IMR-90 (cell line): ENCODE data around the gene SLC7A9. TPM values are rescaled to one million over a fixed set of nuclear protein-coding genes. Genes with fewer than 3 reads are reported as not detected.

Experiments used
- ATAC-seq: fragments of 200-7000 bp; cut with Tn5 transposase; 2 replicates; pipeline ENCODE4 v1.9.1; 2020; ENCODE audit warnings: low read depth, mild to moderate bottlenecking, moderate library complexity
- BruUV-seq: library from RNA; stranded (reverse); fragments of 400-500 nt; replicated peaks from 2 replicates; lab custom pipeline; 2021; lab: Mats Ljungman, UMichigan
- CTCF ChIA-PET: fragments of 300-600 bp; formaldehyde crosslinking; extraction: SDS; loops from one replicate; lab custom pipeline; 2021; ENCODE audit warnings: antibody characterized with exemption; lab: Yijun Ruan, JAX
- POLR2A ChIA-PET: fragments of 300-600 bp; sonication (Branson Sonifier 250); formaldehyde crosslinking; loops from one replicate; lab custom pipeline; 2022; ENCODE audit warnings: antibody characterized with exemption; ENCODE audit not compliant: unreplicated experiment; lab: Charles Lee
- DNase-seq: peaks from one replicate; pipeline ENCODE4 v3.0.0; 2013
- H2AFZ ChIP-seq: replicated peaks from 2 replicates; pipeline ENCODE3; 2013; ENCODE audit warnings: low read length, mild to moderate bottlenecking; ENCODE audit not compliant: poor library complexity
- H2AK5ac ChIP-seq: 2 replicates; pipeline ENCODE4 v1.6.1; 2013; ENCODE audit warnings: low read depth, low read length, inconsistent platforms
- H2AK9ac ChIP-seq: replicated peaks from 2 replicates; pipeline ENCODE3; 2013; ENCODE audit warnings: mild to moderate bottlenecking, low read depth, low read length, moderate library complexity; ENCODE audit not compliant: poor library complexity
- H2BK120ac ChIP-seq: 2 replicates; pipeline ENCODE4 v1.6.1; 2013; ENCODE audit warnings: low read depth, low read length, inconsistent platforms
- H2BK15ac ChIP-seq: 3 replicates; pipeline ENCODE4 v1.6.1; 2013; ENCODE audit warnings: low read depth, low read length, inconsistent platforms
- H2BK20ac ChIP-seq: 2 replicates; pipeline ENCODE4 v1.6.1; 2013; ENCODE audit warnings: low read depth, mild to moderate bottlenecking, inconsistent platforms, low read length, moderate library complexity
- H2BK5ac ChIP-seq: 2 replicates; pipeline ENCODE4 v1.6.1; 2013; ENCODE audit warnings: mild to moderate bottlenecking, low read depth, low read length, inconsistent platforms; ENCODE audit not compliant: poor library complexity, severe bottlenecking
- H3K14ac ChIP-seq: replicated peaks from 2 replicates; pipeline ENCODE4 v1.6.1; 2013; ENCODE audit warnings: low read depth, low read length, inconsistent platforms
- H3K18ac ChIP-seq: 2 replicates; pipeline ENCODE4 v1.6.1; 2013; ENCODE audit warnings: low read depth, low read length, control low read depth
- H3K23ac ChIP-seq: 2 replicates; pipeline ENCODE4 v1.6.1; 2013; ENCODE audit warnings: low read depth, low read length, inconsistent platforms
- H3K27ac ChIP-seq: 2 replicates; pipeline ENCODE4 v1.5.1; 2013; ENCODE audit warnings: mild to moderate bottlenecking, control low read depth, low read length; ENCODE audit not compliant: insufficient read depth
- H3K27me3 ChIP-seq: 2 replicates; pipeline ENCODE4 v1.6.1; 2013; ENCODE audit warnings: low read length; ENCODE audit not compliant: control insufficient read depth, insufficient read depth
- H3K36me3 ChIP-seq: 2 replicates; pipeline ENCODE4 v1.6.1; 2013; ENCODE audit warnings: low read length, mixed read lengths; ENCODE audit not compliant: control insufficient read depth, insufficient read depth
- H3K4ac ChIP-seq: 2 replicates; pipeline ENCODE4 v1.6.1; 2013; ENCODE audit warnings: low read depth, low read length, inconsistent platforms
- H3K4me1 ChIP-seq: 2 replicates; pipeline ENCODE4 v1.6.1; 2013; ENCODE audit warnings: low read length, mixed read lengths; ENCODE audit not compliant: control insufficient read depth, insufficient read depth
- H3K4me2 ChIP-seq: 2 replicates; pipeline ENCODE4 v1.6.1; 2013; ENCODE audit warnings: low read depth, mild to moderate bottlenecking, control low read depth, low read length, moderate library complexity
- H3K4me3 ChIP-seq: 2 replicates; pipeline ENCODE4 v1.5.1; 2013; ENCODE audit warnings: low read depth, mild to moderate bottlenecking, control low read depth, low read length, moderate library complexity; ENCODE audit not compliant: insufficient read depth
- H3K56ac ChIP-seq: 2 replicates; pipeline ENCODE4 v1.6.1; 2013; ENCODE audit warnings: low read length, inconsistent platforms; ENCODE audit not compliant: insufficient read depth; ENCODE audit errors: extremely low read depth
- H3K79me1 ChIP-seq, 2 experiments: 2 replicates each; pipeline ENCODE4 v1.6.1; 2013; ENCODE audit warnings: low read length in 2 of 2, inconsistent platforms in 1 of 2, low read depth in 1 of 2
- H3K9ac ChIP-seq: 2 replicates; pipeline ENCODE4 v1.6.1; 2013; ENCODE audit warnings: low read depth, low read length, control low read depth
- H3K9me1 ChIP-seq: 2 replicates; pipeline ENCODE4 v1.6.1; 2013; ENCODE audit warnings: low read length, inconsistent platforms; ENCODE audit not compliant: insufficient read depth
- H3K9me3 ChIP-seq: 2 replicates; pipeline ENCODE4 v1.6.1; 2013; ENCODE audit warnings: low read length; ENCODE audit not compliant: control insufficient read depth, insufficient read depth
- H4K20me1 ChIP-seq: 2 replicates; pipeline ENCODE4 v1.6.1; 2013; ENCODE audit warnings: low read length, inconsistent platforms; ENCODE audit not compliant: insufficient read depth
- H4K5ac ChIP-seq: 2 replicates; pipeline ENCODE4 v1.6.1; 2013; ENCODE audit warnings: mild to moderate bottlenecking, low read depth, low read length, control low read depth
- H4K8ac ChIP-seq, 2 experiments: 2 replicates each; pipeline ENCODE4 v1.6.1; 2013; ENCODE audit warnings: low read depth in 2 of 2, low read length in 2 of 2, control low read depth in 1 of 2, inconsistent platforms in 1 of 2
- H4K91ac ChIP-seq: 2 replicates; pipeline ENCODE4 v1.6.1; 2013; ENCODE audit warnings: low read depth, low read length, inconsistent platforms; ENCODE audit not compliant: insufficient read depth
- BHLHE40 ChIP-seq: fragments of 150-350 bp; IDR thresholded peaks from 2 replicates; pipeline ENCODE4 v1.6.1; 2016; ENCODE audit warnings: mild to moderate bottlenecking, low read depth, low read length
- CEBPB ChIP-seq: IDR thresholded peaks from 2 replicates; pipeline ENCODE4 v1.6.1; 2012; ENCODE audit warnings: low read depth, low read length, improper control_type of control experiment
- CTCF ChIP-seq: conservative IDR thresholded peaks from 2 replicates; pipeline ENCODE4 v1.5.1; 2012; ENCODE audit warnings: mild to moderate bottlenecking, low read depth, low read length, improper control_type of control experiment
- MXI1 ChIP-seq: IDR thresholded peaks from 2 replicates; pipeline ENCODE4 v1.6.1; 2012; ENCODE audit warnings: low read depth, mild to moderate bottlenecking, low read length, moderate library complexity, borderline replicate concordance
- RAD21 ChIP-seq: IDR thresholded peaks from 2 replicates; pipeline ENCODE4 v1.6.1; 2012; ENCODE audit warnings: low read length, improper control_type of control experiment
- RFX5 ChIP-seq: IDR thresholded peaks from 2 replicates; pipeline ENCODE4 v1.8.0; 2012; ENCODE audit warnings: low read depth, mild to moderate bottlenecking, low read length, moderate library complexity
- WGBS, 2 experiments: methylation state at CpG; one replicate each; pipeline versions ENCODE4 v1.1.5 to v1.1.7; 2013; ENCODE audit warnings: missing lambda C conversion rate in 2 of 2; ENCODE audit not compliant: insufficient read length in 1 of 2; ENCODE audit errors: extremely low coverage in 2 of 2; 5-methylcytosine and 5-hydroxymethylcytosine counted together
- dilution Hi-C: fragments of 300-500 bp; cut with HindIII; formaldehyde crosslinking; loops from one replicate; pipeline ENCODE4 v1.14.3; 2018; ENCODE audit warnings: low sequenced_read_pairs; ENCODE audit not compliant: unreplicated experiment
- in situ Hi-C: fragments of 300-500 bp; cut with MboI; formaldehyde crosslinking; loops from 3 replicates; pipeline ENCODE4 v1.14.3; 2019; ENCODE audit warnings: low sequenced_read_pairs, inconsistent platforms, mixed read lengths
- intact Hi-C: fragments of 100-400 bp; cut with micrococcal nuclease; formaldehyde crosslinking; loops from 2 replicates; pipeline ENCODE4 v1.10.0; 2022
- polyA plus RNA-seq, 3 experiments: library from polyadenylated mRNA; depleted of rRNA; stranded (reverse); fragments of >200 nt; gene quantifications; 2 replicates each; pipeline ENCODE4 v1.2.3, GENCODE V29; 2012; ENCODE audit warnings: low replicate concordance in 1 of 3
- total RNA-seq: library from RNA; depleted of rRNA; stranded (reverse); fragments of >200 nt; gene quantifications from 2 replicates; pipeline ENCODE4 v1.2.3, GENCODE V29; 2012

The SLC7A9 gene
- total and polyA plus RNA-seq, 2 of the 4 experiments (the other 2 are of a cell fraction), result not detected

DNA sequence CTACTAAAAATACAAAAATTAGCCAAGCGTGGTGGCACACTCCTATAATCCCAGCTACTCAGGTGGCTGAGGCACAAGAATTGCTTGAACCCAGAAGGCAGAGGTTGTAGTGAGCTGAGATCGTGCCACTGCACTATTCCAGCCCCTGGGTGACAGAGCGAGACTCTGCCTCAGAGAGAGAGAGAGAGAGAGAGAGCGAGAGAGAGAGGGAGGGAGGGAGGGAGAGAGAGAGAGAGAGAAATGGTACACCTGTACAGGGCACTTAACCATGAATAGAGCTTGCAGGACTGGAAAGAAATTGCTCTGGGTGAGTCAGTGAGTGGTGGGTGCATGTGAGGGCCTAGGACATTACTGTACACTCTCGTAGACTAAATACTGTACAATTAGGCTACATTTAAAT lies 40.5 kb upstream of the SLC7A9 start:
- Histone ChIP-seq H3K14ac (no peak overlapping the region), H4K5ac (no peak overlapping the region), H4K20me1 (no peaks in the 10 kb centered on the region), H2BK15ac (no peak overlapping the region), H2AK9ac (no peak overlapping the region), H3K79me1 (no peaks in the 10 kb centered on the region), H3K4me1 (no peaks in the 10 kb centered on the region), H3K9me1 (0 out of 2 replicates have a peak, but pooled peaks cover 2% of the 10 kb centered on the region), H2BK20ac (no peak overlapping the region), H3K18ac (no peak overlapping the region), H3K36me3 (peaks cover 24% of the 10 kb centered on the region), H3K23ac (no peak overlapping the region), H4K8ac (no peak overlapping the region), H2BK120ac (no peak overlapping the region), H3K27me3 (no peaks in the 10 kb centered on the region), H2AK5ac (no peak overlapping the region), H3K56ac (no peak overlapping the region), H3K4me3 (no peak overlapping the region), H3K9ac (no peak overlapping the region), H3K4me2 (no peak overlapping the region), H3K9me3 (peaks cover 2% of the 10 kb centered on the region; the same call in 1 of the 2 replicates), H4K91ac (no peak overlapping the region), H2AFZ (no peak overlapping the region), H3K4ac (no peak overlapping the region), H3K27ac (no peak overlapping the region), H2BK5ac (no peak overlapping the region)
- WGBS, 2 experiments, result no CpG with 5 or more reads among the region's 5 CpGs
- ATAC-seq, result no peak
- no TSS peak for BruUV-seq
- CTCF ChIA-PET, result interaction anchor here (0.7 kb wide), 1 partner anchor 17 kb away, joined by 3 read pairs; no protein-coding TSS in a partner anchor
- intact Hi-C loops, result no loop called here
- TF ChIP-seq RFX5, result no peak
- no peak for TF ChIP-seq CEBPB
- no peak for TF ChIP-seq BHLHE40
- TF ChIP-seq RAD21, result no peak
- TF ChIP-seq MXI1, result no peak
- no peak for TF ChIP-seq CTCF
- dilution Hi-C loops, result no loop called here
- in situ Hi-C loops, result no loop called here
- no peak for DNase-seq
- POLR2A ChIA-PET, result no interaction called here
